Transverse colon (tissue), 3 donors: ENCODE data around the gene KRTAP10-11.

ENCODE experiments used
- EP300 ChIP-seq: sonication (generic); formaldehyde crosslinking; IDR thresholded peaks from one replicate; pipeline ENCODE4 v1.6.1; 2017; ENCODE audit warnings: antibody characterized with exemption, low read depth
- TF ChIP-seq, protein P1 (sequence below), 5 experiments: fragments of 200-600 bp in 3 of 5; fragments of 450-650 bp in 2 of 5; sonication (generic) in 3 of 5; IDR thresholded peaks; 1 replicate in 2 of 5; 2 replicates in 3 of 5; pipeline ENCODE4 v1.5.1; 2016 to 2017; ENCODE audit warnings: antibody characterized with exemption in 5 of 5, inconsistent platforms in 3 of 5, mild to moderate bottlenecking in 2 of 5, moderate library complexity in 1 of 5

GRCh38 chr21:44623575-44623974 is 22.6 kb upstream of the KRTAP10-11 start:
- TF ChIP-seq, protein P1, sequence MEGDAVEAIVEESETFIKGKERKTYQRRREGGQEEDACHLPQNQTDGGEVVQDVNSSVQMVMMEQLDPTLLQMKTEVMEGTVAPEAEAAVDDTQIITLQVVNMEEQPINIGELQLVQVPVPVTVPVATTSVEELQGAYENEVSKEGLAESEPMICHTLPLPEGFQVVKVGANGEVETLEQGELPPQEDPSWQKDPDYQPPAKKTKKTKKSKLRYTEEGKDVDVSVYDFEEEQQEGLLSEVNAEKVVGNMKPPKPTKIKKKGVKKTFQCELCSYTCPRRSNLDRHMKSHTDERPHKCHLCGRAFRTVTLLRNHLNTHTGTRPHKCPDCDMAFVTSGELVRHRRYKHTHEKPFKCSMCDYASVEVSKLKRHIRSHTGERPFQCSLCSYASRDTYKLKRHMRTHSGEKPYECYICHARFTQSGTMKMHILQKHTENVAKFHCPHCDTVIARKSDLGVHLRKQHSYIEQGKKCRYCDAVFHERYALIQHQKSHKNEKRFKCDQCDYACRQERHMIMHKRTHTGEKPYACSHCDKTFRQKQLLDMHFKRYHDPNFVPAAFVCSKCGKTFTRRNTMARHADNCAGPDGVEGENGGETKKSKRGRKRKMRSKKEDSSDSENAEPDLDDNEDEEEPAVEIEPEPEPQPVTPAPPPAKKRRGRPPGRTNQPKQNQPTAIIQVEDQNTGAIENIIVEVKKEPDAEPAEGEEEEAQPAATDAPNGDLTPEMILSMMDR (IDR thresholded peaks at IDR 0.05), result no peak
- no peak for TF ChIP-seq EP300
